Activated CD4-positive, alpha-beta T cell treated with anti-CD3 and anti-CD28 coated beads, Interleukin-2, Interleukin-6, amounts not matched to agents 100 ng/mL and 50 ng/mL, durations not matched to agents 16 hours and 8 hours (primary cell): ENCODE data around the gene TBC1D7.

Source experiments
- DNase-seq: peaks from one replicate; pipeline ENCODE4 v3.0.0-alpha.2; 2020

The TBC1D7 gene

DNA sequence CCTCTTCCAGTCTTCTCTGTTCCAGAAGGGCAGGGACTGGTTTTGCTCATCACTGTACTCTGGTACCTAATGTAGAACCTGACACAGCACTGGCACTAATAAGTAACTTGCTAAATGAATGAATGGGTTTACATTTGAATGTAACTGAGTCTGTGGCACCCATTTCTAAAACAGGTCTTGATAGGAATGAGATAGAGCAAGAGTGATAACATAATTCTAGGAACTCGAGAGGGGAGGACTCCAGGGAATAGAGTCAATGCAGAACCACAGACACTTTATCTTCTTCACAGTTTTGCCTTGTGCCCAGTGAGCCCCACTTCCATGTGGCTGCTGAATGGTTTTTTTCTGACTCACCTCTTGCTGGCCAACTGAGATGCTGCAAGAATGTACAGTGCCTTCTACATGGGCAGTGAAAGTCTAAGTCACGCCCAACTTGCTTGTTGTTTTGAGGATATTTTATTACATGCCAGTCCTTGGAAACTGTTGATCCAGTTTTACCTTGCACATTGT lies 61.1 kb downstream of the TBC1D7 start:
- DNase-seq, result peak; percentile 60

- no peak for DNase-seq
Observed at GRCh38 chr6:13263669-13264068, 64.7 kb downstream of the TBC1D7 start.

DNA sequence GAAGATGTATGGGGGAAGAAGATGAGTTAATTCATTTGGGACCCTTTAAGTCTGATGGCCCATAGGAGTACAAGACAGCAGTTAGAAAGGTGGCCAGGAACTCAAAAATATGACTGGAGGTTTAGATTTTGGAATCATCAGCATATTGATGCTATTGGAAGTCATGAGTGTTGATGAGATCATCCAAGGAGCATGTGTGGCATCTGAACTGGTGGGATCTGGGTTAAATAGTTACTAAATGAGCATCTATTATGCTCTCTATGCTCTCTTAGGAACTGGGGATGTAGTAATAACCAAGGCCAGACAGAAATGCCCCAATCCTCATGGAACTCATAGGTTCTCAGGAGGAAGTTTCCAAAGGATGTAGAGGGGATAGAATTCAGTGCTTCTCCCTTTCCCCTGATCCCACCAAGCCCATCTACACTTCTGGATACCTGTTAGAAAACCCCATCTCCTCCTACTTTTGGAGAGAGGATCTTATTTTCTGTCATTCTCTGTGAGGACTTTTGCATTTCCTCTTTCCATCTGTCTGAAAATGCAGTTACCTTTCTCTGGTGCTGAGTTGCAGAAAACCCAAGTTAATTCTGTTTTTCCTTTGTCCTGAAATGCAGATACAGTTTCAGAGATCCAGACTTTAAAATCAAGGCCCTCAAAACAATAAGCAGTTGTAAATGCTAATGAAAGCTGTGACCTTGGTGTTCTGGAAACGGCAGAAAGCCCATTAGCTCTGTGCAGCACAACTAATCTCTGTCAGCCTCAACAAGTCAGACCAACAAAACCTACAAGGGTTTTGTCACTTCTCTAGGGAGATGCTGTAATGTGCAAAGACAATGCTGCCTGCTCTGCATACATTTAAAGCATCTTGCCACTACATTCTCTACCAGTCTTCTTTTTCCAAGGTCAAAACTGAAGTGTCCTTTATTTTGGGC lies 65.8 kb downstream of the TBC1D7 start:
- no peak for DNase-seq

GRCh38 chr6:13261464-13261994 lies 66.8 kb downstream of the TBC1D7 start:
- no peak for DNase-seq

- DNase-seq, result no peak
Observed at GRCh38 chr6:13260831-13261230, 67.5 kb downstream of the TBC1D7 start.

DNA sequence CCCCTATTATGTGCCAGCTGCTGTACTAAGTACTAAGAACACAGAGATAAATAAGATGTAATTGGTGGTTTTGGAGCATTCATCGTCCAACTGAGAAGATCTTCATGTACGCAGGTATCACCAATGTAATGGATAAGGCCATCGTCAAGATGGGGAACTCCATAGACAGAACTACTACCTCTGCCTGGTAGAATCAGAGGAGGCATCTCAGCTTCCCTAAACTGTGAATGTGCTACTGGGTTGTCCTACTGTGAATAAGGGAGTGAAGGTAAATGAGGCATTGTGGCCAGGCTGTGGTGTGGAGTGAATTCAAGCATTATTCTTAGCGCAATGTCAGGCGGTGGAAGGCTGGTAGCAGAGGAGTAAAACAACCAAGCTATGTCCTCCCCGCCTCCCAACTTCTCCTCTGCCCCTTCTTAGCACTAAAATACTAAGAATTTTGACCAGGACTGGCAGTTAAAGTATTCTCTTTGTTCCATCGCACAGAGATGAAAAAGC lies 68.2 kb downstream of the TBC1D7 start:
- DNase-seq, result no peak

GRCh38 chr6:13259393-13259792 lies 68.9 kb downstream of the TBC1D7 start:
- no peak for DNase-seq

DNA sequence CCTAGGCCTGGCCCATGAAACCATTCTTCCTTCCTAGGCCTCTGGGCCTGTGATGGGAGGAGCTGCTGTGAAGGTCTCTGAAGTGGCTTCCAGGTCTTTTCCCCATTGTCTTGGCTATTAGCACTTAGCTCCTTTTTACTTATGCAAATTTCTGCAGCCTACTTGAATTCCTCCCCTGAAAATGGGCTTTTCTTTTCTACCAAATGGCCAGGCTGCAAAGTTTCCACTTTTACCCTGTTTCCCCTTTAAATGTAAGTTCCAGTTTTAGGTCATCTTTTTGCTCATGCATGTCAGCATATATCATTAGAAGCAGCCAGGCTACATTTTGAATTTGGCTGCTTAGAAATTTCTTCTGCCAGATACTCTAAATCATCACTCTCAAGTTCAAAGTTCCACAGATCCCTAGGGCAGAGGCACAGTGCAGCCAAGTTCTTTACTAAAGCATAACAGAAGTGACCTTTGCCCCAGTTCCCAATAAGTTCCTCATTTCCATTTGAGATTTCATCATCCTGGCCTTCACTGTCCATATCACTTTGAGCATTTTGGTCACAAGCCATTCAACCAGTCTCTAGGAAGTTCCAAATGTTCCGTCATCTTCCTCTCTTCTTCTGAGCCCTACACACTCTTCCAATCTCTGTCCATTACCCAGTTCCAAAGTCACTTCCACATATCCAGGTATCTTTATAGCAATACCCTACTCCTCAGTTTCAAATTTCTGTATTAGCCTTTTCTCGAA lies 71.9 kb downstream of the TBC1D7 start:
- DNase-seq, result no peak
